Coronary artery (tissue), 2 donors: Measurements from ENCODE around the gene SLC22A4.

ENCODE experiments used
- DNase-seq: peaks from one replicate; pipeline ENCODE4 v3.0.0-alpha.2; 2017; ENCODE audit warnings: low spot score
- H3K27ac ChIP-seq, 2 donors: fragments of 200-600 bp; sonication (generic); one replicate each; pipeline ENCODE4 v1.5.1; 2016 to 2019
- H3K4me3 ChIP-seq: fragments of 200-600 bp; sonication (generic); 2 replicates; pipeline ENCODE4 v1.5.1; 2016; ENCODE audit warnings: mild to moderate bottlenecking, moderate library complexity
- CTCF ChIP-seq: fragments of 200-600 bp; sonication (generic); IDR thresholded peaks from one replicate; pipeline ENCODE4 v1.5.1; 2019; ENCODE audit warnings: antibody characterized with exemption

The SLC22A4 gene

GRCh38 chr5:132258102-132259068, 35.8 kb upstream of the SLC22A4 start:
- peak overlapping the region; percentile 81 for H3K4me3 ChIP-seq
- no peak for TF ChIP-seq CTCF
- peak; percentile 80 for DNase-seq
- H3K27ac ChIP-seq: peak overlapping the region; percentile 83 to 94

- TF ChIP-seq CTCF: no peak
- DNase-seq: peak; percentile 80
Measured at GRCh38 chr5:132259069-132259851, 34.9 kb upstream of the SLC22A4 start.

GRCh38 chr5:132260051-132260450, 34.1 kb upstream of the SLC22A4 start:
- TF ChIP-seq CTCF: no peak
- peak overlapping the region; percentile 81 for H3K4me3 ChIP-seq
- peak overlapping the region; percentile 83 to 94 for H3K27ac ChIP-seq
- peak; percentile 69 for DNase-seq

More at GRCh38 chr5:132259069-132259851, 34.9 kb upstream of the SLC22A4 start:
- Histone ChIP-seq H3K27ac (peak overlapping the region; percentile 83 to 94), H3K4me3 (peak overlapping the region; percentile 81)

GRCh38 chr5:132260714-132261551, 33.3 kb upstream of the SLC22A4 start:
- no peak for TF ChIP-seq CTCF
- Histone ChIP-seq H3K27ac (peak overlapping the region; percentile 38 to 94), H3K4me3 (peak overlapping the region; percentile 81)
- DNase-seq: peak; percentile 72

GRCh38 chr5:132261881-132262845, 32.0 kb upstream of the SLC22A4 start:
- TF ChIP-seq CTCF: no peak
- H3K4me3 ChIP-seq: no peak overlapping the region
- DNase-seq: peak; percentile 69
- peak overlapping the region in 1 of 2 donors; percentile 94 for H3K27ac ChIP-seq
